ENCODE measurements around the gene ZNF584. TPM values are rescaled to one million over a fixed set of nuclear protein-coding genes. Genes with fewer than 3 reads are reported as not detected.
A peak's percentile ranks its signal among the peaks of the same experiment; 100 is the strongest.

The ZNF584 gene
- total RNA-seq, 4 donors from 2014 or later, result 7.9 to 34.1 (median 9.2) TPM

DNA sequence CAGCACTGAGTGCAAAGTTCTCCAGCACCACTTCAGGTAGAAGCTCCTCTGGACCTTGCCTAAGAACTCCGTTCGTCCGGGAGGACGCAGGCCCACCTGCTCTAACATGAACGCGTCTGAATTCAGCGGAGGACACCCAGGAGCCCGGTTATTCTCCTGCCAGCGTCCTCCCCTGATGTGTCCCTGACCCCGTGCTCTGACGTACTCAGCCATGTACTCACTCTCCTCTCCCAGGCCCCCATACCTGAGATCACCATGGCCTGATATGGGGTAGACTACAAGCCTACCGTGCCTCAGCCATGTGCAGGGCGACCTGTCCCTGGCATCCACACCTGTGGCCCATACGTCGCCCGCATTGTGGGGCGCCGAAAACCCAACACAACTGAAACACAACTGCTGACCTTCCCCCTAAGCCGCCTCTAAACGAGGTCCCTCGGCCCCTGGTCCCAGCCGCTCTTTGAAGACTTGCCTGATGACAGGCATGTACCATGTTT lies 744 bp upstream of the ZNF584 start:
- DNase-seq (ENCODE audit: low spot score) (no peak), ATAC-seq (ENCODE audit: low FRiP score) (peak; percentile 7)
- no peak for TF ChIP-seq CTCF (IDR thresholded peaks at IDR 0.05)

DNA sequence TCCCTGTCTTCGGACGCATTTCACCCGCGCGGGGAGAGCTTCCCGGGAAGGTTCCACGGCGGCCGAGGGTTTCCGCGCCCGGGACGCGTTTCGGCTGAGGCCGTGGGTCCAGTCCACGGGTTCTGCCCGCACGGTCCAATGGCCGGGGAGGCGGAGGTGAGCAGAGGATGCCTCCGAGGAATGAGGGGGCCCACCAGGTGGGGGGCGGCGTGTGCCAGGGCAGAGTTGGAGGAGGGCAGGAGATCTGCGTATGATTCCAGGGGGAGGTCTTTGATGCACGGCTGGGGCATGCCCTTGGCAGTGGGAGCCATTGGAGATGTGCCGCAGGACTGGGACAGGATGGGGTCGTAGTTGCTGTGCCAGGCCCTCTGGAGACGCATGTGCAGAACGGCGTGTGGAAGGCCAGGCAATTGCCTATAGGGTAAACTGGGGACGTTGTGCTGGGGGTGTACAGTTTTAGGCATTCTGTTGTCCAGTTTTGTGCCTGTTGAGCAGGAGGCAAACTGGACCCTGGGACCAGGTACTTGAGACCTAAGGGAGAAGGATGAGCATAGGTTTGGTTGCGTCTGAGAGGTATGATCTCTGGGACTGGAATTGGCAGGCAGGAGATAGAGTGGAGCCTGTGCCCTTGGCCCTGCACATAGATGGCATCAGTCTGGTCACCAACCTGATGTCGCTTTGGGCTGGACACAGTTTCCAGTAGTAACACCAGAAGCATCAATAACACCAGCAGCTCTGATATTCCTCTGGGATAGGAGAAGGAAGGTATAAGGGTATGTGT lies 751 bp downstream of the ZNF584 start:
- DNase-seq (ENCODE audit: low spot score), result no peak

DNA sequence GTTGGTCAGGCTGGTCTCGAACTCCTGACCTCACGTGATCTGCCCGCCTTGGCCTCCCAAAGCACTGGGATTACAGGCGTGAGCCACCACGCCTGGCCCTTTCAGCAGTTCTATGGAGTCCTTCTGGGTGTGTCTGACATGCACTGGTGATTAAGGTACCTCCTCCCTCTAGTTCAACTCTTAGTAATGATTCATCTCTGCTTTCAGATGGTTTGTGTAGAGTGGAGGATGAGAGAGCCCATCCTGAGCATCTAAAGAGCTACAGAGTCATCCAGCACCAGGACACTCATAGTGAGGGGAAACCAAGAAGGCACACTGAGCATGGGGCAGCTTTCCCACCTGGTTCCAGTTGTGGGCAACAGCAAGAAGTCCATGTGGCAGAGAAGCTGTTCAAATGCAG lies 8.2 kb downstream of the ZNF584 start:
- no peak for TF ChIP-seq CTCF (IDR thresholded peaks at IDR 0.05)
- DNase-seq (ENCODE audit: low spot score), result no peak
- ATAC-seq (ENCODE audit: low FRiP score), result no peak

More for the DNA sequence above, 751 bp downstream of the ZNF584 start:
- TF ChIP-seq CTCF (IDR thresholded peaks at IDR 0.05), result no peak
- ATAC-seq (ENCODE audit: low FRiP score), result peak; percentile 8

GRCh38 chr19:58417071-58417470 lies 8.6 kb downstream of the ZNF584 start:
- DNase-seq (ENCODE audit: low spot score) (no peak), ATAC-seq (ENCODE audit: low FRiP score) (no peak)
- TF ChIP-seq CTCF (IDR thresholded peaks at IDR 0.05), result no peak

GRCh38 chr19:58428617-58429016 lies 20.2 kb downstream of the ZNF584 start:
- ATAC-seq (ENCODE audit: low FRiP score) (no peak), DNase-seq (ENCODE audit: low spot score) (no peak)
- TF ChIP-seq CTCF (IDR thresholded peaks at IDR 0.05), result no peak

DNA sequence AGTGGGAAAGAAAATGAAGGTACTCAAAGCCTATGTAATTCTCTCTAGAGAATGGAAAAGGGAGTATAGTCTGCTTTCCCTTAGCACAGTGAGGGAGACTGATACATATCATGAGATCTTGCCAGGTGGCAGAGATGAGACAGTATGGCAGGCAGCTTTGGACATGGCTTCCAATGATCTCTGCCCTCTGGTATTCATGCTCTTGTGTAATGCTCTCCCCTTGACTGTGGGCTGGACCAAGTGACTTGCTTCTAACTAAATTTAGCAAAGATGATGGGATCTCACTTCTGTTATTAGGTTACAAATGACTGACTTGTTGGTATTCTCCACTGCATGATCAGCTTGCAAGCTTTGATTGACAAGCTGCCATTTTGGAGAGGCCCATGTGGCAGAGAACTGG lies 21.3 kb downstream of the ZNF584 start:
- no peak for ATAC-seq (ENCODE audit: low FRiP score)

More for the DNA sequence above, 21.3 kb downstream of the ZNF584 start:
- no peak for DNase-seq (ENCODE audit: low spot score)
- no peak for TF ChIP-seq CTCF (IDR thresholded peaks at IDR 0.05)
